AG10803 (cell line): ENCODE data around the gene JARID2.

Source experiments
- DNase-seq: peaks from one replicate; pipeline ENCODE4 v3.0.0; 2010; ENCODE audit warnings: low read depth
- H3K4me3 ChIP-seq: 2 replicates; pipeline ENCODE4 v1.5.1; 2011; ENCODE audit warnings: mild to moderate bottlenecking, low read length, control low read depth
- CTCF ChIP-seq: conservative IDR thresholded peaks from 2 replicates; pipeline ENCODE4 v1.5.1; 2011; ENCODE audit warnings: mild to moderate bottlenecking, low read length, control low read depth, inconsistent platforms

JARID2 gene

DNA sequence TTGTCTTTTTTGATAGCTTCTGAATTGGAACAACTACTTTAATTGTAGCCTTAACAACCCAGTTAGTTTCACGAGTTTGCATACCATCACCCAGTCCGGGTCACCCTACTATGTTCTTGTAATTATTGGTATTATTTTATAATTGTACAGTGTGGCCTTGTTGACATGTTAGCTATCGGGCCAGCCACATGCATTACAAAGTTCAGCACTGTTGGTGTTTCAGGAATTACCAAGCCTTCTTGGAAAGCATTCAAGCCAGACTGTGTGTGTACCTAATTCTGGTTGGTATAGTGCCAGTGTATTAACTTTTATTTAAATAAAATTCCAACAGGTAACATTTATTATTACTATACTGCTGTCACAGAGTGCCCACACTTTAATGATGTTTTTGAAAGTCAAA is 150.9 kb downstream of the JARID2 start:
- no peak for TF ChIP-seq CTCF
- DNase-seq: no peak
- H3K4me3 ChIP-seq: no peak overlapping the region

- DNase-seq: no peak
- H3K4me3 ChIP-seq: no peak overlapping the region
- no peak for TF ChIP-seq CTCF
These were observed 152.9 kb downstream of the JARID2 start for GRCh38 chr6:15398633-15399275.

- peak; percentile 79 for DNase-seq
- peak overlapping the region; percentile 37 for H3K4me3 ChIP-seq
These were observed 154.0 kb downstream of the JARID2 start for GRCh38 chr6:15399641-15400470.

DNA sequence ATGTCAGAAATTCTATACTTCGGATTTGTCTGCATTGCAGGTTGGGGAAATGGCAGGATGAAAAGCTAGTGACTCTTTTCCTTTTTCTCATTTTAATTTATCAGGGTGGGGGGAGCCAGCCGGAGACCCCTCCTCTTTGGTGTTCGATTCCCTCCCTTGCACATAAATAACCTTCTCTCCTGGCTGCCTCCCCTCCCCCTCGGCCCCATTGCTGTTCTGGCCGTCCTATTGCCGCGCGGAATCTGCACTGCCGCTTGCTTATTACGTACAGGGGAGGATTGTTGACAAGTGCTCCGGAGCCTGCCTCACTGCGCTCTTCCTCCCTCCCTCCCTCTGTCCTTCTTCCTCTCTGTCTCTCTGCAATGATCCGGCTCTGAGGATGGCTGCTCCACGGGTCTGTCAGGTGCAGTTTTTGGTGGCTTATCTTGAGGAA is 154.7 kb downstream of the JARID2 start:
- H3K4me3 ChIP-seq: peak overlapping the region; percentile 37
- TF ChIP-seq CTCF: no peak
- DNase-seq: peak; percentile 29

More at GRCh38 chr6:15399641-15400470, 154.0 kb downstream of the JARID2 start:
- TF ChIP-seq CTCF: no peak

GRCh38 chr6:15401120-15401519 is 155.3 kb downstream of the JARID2 start:
- H3K4me3 ChIP-seq: no peak overlapping the region
- no peak for TF ChIP-seq CTCF
- no peak for DNase-seq

DNA sequence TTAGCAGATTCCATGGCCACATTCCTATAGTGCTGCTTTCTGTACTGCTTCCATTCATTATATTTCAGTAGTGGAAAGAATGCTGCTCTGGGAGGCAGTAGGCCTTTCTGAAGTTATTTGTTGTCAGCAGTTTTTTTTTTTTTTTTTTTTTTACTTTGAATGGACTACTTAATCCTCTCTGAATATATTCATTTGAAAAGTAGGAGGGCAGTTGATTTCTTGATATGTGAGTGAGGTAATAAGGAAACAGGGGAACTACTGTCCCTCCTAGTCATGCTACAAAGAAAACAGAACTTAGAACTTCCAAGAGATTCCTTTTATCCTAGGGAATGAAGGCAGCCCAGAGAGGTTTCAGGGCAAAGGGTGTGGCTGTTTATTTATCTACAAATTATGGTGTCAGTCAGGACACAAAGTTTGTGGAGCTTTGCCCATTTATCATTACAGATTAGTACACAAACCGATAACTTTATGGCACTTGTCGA is 155.9 kb downstream of the JARID2 start:
- no peak for DNase-seq
- no peak for TF ChIP-seq CTCF

More for the DNA sequence above, 155.9 kb downstream of the JARID2 start:
- no peak overlapping the region for H3K4me3 ChIP-seq
